ENCODE results near the gene CD14.
"Not testable (repeated sequence)": the region's sequence is repeated elsewhere in the genome, so short reads cannot be mapped to it uniquely, and the experiment has no call there.

CD14 gene

DNA sequence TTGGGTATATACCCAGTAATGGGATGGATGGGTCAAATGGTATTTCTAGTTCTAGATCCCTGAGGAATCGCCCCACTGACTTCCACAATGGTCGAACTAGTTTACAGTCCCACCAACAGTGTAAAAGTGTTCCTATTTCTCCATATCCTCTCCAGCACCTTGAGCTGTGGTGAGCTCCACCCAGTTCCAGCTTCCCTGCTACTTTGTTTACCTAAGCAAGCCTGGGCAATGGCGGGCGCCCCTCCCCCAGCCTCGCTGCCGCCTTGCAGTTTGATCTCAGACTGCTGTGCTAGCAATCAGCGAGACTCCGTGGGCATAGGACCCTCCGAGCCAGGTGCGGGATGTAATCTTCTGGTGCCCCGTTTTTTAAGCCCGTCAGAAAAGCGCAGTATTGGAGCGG, 39.9 kb downstream of the CD14 start:
- DNase-seq: not testable (repeated sequence)

DNA sequence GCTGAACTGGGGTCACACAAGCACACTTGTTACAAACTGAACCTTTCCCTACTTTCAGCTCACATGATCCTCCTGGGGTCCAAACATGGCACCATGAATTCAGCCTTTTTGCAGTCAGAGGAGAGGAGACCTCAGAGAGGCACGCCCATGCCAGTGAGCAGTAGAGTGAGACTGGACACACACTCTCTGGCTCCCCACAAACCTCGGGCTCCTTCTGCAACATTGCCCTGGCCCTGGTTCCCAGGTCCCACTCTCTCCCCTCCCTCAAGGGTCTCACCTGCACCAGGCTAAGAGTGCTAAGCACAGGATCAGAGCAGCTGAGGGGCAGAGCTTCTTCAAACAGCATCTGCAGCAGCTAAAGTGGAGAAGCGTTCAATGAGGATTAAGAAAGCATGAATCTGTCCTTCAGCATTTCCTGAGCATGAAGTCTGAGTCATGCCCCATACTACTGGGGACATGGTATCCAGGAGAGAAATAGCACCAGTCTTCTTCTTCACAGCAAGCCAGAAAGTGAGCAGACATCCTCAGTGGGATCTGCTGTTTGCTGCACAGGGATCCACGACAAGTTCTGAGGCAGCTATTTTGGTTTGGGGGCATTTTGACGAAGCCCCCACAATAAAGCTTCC, 41.1 kb downstream of the CD14 start:
- DNase-seq: no peak

DNA sequence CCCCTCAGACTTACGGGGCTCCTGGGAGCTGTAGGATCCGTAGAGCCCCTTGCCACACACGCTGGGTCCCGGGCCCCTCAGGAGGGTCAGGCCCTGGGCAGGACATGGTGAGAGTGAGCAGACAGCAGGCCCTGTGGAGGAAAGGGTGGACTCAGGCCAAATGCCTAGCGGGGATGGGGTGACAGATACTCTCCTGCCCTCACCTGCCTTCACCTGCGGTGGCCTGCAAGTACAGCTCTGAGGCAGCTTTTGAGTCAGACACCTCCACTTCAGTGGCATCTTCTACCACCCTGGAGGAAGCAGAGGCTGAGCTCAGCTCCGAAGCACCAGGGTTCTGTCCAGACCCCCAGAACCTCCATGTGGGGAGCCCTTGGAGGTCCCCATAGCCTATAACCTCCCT, 42.1 kb downstream of the CD14 start:
- no peak for DNase-seq

DNA sequence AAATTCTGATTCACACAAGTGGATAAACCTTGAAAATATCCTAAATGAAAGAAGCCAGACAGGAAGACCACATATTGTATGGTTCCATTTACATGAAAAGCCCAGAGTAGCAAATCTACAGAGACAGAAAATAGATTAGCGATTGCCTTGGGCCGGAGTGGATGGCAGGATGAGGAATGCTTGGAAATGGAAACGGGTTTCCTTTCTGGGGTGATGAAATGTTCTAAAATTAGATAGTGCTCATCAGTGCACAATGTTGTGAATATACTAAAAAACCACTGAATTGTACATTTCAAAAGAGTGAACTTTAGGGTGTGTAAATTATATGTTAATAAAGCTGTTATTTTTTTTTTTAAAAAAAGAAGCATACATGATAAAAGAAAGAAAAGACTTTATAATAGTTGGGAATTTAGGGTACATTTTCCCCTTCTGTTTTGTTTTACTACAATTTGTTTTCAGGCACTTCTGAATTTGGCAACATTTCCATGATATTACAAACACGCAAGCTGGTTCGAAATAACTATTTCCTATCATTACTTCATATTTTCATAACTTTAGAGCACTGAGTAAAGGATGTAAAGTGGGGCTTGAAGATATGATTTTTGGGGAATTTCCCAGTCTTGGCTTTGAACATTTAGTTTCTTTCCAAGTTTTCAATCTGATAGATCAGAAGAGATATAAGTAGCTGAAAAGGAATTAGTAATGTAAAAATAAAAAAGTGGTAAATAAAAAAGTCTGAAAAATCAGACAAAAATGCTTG, 44.5 kb downstream of the CD14 start:
- DNase-seq: no peak

DNA sequence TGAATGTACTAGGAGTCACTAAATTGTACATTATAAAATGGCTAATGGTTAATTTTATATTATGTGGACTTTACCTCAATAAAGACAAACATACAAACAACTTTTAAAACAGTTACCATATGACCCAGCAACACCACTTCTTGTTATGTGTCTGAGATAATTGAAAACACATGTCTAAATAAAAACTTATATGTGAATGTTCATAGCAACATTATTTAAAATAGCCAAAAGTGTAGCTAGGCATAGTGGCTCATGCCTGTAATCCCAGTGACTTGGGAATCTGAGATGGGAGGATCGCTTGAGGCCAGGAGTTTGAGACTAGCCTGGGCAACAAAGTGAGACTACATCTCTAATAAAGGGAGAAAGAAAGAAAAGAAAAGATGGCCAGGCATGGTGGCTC, 45.5 kb downstream of the CD14 start:
- no peak for DNase-seq
